HG03460 (cell line): Measurements from ENCODE around the gene SNAPC4.
"Not testable (repeated sequence)": the region's sequence is repeated elsewhere in the genome, so short reads cannot be mapped to it uniquely, and the experiment has no call there.

ENCODE experiments used
- ATAC-seq: cut with Tn5 transposase; IDR thresholded peaks from one replicate; pipeline ENCODE4 v1.9.1; 2021; ENCODE audit not compliant: unreplicated experiment

The SNAPC4 gene

DNA sequence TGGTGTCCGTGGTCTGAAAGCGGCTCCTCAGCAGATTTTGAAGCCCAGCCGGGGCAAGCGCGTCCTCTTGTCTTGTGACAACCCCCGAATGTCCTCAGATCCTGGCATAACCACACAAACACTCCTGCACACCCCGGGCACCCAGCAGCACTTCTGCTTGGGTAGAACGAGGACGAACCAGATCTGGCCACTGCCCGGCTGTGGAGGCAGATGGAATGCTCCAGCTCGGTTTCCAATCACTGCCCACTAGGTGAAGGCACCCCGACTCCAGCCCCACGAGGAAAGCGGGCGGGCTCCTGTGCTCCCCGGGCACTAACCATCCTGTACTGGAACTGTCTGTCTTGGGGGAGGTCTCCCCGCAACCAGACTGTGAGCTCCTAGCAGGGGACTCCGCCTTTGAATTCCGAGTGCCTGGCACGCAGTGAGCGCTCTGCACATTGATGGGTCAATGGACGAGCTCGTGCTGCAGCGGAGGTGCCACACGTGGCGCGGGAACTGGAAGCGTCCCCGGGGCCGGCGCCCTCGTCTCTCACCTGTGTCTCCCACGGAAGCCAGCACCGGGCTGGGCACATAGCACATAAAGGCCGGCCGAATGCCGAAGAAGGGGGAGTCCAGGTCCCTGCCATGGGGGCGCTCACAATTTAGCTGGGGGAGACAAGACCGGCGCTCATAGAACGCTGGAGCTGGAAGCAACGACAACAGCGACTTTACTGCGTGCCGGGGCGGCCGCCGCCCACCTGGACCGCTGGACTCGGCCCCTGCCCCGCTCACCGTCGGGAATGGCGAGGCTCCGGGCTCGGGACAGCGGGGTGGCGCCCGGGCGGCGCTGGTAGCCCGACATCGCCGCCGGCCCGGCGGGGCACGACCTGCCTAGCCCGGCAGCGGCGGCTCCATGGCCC lies 9.8 kb upstream of the SNAPC4 start:
- peak; percentile 20 for ATAC-seq

DNA sequence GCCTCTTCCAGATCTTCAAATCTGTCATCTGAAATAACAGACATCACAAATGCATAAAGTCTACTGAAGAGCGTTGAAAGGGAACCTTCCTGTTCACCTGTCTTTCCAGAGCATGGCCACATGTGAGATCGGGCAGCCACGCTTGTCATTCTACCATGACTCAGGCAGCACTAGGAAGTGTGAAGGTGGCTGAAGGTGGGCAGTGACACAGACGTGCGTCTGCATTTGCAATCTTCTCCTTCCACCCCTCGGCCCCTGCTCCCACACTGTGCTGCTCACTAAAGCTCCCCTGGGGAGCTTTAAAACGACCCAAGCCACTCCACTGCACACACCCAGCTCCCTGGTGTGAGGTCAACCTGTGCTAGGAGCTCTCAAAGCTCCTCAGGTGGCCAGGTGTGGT lies 7.9 kb upstream of the SNAPC4 start:
- no peak for ATAC-seq

DNA sequence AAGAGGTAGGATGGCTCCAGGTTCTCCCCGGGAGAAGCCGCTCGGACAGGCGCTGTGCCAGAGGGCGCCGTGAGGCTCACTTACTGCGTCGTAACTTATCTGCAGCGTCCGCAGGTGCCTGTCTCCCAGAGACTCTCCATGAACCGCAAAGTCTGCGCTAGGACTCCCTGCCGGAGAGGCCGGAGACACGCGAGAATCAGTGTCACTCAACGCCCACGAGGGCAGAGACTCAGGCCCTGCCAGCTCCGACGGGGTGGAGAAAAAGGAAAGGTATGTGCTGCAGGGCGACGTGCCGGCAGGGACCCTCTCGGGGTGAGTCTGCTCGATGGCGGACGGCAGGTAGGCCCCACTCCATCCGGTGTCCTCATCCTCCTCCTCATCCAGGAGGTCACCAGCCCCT lies 7.1 kb upstream of the SNAPC4 start:
- ATAC-seq: not testable (repeated sequence)

DNA sequence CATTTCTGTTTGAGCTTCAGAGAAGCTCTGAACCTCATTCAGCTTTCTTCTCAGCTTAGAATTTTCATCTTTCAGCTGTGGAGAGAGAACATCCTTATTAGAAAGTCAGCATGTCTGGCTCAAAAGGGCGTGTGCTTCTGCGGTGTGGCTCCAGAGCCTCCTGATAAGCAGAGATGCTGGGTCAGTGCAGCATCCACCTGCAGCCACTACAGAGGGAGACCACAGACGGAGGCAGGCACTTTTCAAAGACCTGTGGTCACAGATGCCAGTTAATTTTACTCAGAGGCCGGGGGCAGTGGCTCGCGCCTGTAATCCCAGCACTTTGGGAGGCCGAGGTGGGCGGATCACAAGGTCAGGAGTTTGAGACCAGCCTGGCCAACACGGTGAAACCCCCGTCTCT lies 5.9 kb upstream of the SNAPC4 start:
- not testable (repeated sequence) for ATAC-seq

DNA sequence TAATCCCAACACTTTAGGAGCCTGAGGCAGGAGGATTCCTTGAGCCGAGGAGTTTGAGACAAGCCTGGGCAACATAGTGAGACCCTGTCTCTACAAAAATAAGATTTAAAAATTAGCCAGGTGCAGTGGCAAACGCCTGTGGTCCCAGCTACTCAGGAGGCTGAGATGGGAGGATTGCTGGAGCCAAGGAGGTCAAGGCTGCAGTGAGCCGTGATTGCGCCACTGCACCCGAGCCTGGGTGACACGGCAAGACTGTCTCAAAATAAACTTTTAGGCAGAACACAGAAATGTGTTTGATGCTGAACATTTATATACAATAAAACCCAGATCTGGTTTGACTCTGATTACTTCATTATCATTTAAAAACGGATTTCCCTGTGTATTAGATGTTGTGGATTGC lies 5.5 kb upstream of the SNAPC4 start:
- no peak for ATAC-seq

DNA sequence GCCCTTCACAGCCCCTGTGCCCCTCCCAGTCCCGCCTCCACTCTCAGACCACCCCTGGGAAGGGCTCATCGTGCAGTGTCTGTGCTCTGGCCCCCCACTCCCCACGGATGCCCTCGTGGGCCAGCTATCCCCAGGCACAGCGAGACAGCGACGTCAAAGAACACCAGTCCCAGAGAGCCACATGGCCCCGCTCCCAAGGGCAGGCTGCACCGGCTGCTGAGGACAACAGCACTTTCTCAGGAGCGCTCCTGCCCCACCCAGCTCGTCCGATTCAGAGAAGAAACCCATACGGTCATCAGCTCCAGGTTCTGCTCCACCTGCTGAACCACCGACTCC lies 4.8 kb upstream of the SNAPC4 start:
- ATAC-seq: no peak

DNA sequence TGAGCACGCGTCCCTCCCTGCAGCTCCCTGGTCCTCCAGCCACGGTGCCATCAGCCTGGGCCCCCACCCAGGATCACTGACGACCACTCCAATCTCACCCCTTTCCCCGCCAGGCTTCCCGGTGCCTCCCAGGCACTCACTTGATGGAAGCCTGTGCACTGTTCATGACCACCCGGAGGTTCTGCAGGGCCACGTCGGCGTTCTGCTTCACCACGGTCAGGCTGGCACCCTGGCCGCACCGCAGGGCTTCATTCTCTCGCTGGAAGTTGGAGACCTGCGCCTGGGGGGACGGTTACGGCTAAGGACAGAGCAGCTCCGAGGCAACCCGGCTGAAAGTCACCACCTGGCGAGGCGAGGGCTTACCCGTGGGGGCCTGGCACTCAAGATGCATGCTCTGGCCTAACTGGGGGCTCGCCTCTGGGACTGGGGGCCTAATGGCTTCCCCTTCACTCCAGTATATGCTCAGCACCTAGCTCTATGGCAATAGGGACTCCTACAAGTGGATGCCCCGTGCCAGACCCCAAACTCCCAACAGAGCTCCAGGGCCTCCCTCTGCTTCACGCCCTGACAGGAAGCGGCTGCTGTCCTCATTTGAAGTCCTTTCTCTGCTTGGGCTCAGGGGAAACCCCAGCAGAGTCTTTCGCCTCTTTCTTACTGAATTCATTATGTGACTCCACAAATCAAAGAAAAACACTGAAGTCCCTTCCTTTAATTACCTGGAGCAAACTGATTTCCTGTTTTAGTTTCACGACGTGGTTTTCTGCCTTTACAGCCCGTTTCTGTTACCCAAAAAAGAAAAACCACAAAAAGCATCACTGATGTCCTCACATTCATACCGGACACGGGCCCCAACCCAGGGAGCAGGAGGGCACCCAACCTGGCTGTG lies 4.2 kb upstream of the SNAPC4 start:
- no peak for ATAC-seq

DNA sequence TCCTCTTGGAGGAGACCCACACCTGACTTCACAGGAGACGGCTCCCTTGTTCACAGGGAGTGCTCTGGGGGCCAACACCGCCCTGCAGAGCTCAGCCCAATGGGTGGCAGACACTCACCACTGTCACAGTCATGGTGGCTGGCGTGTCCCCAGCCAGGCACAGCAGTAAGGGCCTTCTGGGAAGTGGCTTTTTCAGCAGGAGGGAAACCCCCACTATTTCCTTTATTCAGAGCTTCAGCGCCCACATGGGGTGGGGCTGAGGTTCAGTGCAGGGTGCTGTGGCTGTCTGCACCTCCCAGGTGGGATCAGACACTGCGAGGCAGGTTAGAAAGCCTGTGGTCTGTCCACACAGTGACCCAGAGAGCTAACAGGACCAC lies 3.6 kb upstream of the SNAPC4 start:
- ATAC-seq: peak; percentile 42

DNA sequence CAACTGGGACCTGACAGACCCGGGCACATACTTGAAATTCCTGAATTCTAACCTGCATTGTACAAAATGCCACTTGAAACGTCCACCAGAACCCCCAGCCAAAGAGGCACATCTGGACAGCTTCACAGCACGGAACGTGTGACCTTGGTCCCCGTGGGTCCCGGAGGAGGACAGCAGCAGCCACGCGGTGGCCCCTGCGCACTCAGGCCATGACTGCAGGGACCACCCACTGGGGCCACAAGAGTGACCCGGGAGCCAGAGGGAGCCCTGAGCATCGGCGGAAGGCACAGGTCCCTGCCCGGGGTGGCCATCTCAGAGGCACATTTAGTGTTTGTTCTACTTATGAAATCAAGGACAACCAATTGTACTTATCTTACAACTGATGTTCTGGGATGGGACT lies 2.1 kb upstream of the SNAPC4 start:
- ATAC-seq: no peak

DNA sequence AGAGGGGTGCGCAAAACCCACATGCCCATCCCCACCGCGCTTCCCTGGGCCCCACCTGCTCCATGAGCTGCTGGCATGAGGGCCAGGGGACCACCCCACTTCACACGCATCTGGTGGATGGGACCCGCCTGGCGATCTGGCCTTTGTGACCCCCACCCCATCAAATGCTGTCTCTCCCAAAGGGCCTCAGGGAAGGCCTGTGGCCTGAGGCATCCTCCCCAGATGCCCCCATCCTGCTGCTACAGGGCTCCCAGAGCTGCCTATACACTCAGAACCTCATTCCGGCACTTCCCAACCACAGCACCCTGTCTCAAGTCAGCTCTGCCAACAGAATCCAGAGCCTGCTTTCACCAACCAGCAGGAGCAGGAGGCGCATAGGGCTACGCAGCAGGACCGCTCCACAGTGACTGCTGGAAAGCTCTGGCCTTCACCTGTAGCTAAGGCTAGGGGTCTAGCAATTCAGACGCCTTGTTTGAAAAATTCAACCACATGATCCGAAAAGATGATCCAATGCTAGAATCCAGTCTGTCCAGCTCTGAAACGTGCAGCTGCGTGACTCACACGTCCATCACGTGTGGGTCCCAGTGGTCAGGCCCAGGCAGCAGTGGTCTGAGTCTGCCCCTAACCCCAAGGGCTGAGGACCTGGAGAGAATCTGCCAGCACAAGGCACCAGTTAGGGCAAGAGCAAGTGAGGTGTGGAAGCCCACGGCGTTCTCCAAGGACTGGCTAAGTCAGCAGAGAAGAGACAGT lies 1.4 kb upstream of the SNAPC4 start:
- no peak for ATAC-seq

DNA sequence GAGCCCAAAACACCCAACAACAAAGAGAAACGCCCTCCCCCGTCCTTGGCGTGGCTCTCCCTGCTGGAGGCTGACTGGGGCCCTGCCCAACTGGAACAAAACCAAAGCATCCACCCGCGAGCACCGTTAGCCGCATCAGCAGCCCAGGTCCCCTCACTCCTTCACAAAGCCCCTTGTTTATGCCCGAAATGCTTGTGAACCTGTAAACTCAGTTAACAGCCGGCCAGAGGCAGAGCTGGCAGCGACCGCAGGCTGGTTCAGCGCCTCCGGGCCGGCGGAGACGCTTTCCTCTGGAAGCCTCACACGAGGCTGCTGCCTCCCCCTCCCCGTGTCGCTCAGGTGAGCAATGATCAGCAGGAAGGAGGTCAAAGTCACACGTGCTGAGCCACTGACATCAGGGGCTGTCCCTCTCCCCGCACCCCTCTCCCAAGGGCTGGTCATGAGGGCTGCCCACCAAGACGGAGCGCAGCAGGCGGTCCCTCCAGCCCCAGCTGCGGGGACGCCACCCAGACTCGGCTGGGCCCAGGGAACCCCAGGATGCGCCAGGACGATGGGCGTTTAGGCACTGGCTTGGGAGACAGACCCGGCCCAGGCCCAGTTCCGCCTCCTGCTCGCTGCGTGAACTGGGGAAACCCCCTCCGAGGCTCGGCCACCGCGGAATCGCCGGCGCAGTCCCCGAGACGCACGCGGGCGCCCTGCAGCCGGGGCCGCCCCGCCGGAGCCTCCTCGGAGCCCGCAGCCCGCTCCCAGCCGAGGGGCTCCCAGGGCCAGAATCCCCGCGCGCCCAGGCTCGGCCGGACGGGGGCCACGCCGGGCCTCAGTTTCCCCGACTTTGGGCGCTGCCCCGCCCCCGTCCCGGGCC lies 563 bp downstream of the SNAPC4 start:
- ATAC-seq: no peak

DNA sequence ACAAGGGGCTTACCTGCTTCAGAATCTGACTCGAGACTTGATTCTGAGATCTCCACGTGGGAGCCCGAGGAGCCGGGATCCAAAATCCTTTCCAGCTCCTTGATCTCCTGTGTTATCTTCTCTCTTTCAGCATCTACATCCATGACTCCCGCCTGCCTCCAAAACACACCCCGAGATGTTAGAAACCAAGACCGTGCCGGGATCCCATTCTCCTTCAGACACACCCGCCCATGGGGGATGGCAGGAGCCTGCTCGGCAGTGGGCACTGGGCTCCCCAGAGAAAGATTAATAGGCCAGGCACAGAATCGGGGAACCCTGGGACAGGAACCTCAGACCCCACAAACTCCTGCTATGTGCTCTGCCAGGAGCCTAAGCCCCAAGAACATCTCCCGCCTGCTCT lies 1.7 kb downstream of the SNAPC4 start:
- ATAC-seq: no peak

DNA sequence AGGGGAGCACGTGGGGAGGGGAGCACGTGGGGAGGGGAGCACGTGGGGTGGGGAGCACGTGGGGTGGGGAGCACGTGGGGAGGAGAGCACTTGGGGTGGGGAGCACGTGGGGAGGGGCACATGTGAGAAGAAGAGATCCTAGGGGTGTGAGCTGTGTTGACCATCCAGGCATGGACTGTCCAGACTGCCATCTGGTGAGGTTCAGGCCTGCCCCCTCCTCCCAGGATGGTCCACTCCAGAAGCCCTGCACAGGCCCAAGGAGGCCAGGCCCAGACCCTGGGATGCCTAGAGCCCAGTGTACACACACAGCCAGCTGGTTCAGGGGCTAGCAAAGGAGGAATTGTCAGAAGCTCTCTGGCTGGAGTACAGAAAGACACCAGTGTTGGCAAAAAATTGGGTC lies 2.3 kb downstream of the SNAPC4 start:
- ATAC-seq: no peak

DNA sequence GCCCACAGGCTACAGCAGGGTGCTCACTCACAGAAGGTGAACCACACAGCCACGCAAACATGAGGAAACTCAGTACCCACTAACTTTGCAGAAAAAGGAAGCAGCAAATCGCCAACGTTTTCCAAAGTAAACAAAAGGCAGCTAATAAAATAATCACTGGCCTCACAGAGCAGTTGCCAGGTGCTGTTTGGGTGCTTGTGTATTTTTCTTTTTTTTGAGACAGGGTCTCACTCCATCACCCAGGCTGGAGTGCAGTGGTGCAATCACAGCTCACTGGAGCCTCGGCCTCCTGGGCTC lies 3.8 kb downstream of the SNAPC4 start:
- ATAC-seq: no peak

DNA sequence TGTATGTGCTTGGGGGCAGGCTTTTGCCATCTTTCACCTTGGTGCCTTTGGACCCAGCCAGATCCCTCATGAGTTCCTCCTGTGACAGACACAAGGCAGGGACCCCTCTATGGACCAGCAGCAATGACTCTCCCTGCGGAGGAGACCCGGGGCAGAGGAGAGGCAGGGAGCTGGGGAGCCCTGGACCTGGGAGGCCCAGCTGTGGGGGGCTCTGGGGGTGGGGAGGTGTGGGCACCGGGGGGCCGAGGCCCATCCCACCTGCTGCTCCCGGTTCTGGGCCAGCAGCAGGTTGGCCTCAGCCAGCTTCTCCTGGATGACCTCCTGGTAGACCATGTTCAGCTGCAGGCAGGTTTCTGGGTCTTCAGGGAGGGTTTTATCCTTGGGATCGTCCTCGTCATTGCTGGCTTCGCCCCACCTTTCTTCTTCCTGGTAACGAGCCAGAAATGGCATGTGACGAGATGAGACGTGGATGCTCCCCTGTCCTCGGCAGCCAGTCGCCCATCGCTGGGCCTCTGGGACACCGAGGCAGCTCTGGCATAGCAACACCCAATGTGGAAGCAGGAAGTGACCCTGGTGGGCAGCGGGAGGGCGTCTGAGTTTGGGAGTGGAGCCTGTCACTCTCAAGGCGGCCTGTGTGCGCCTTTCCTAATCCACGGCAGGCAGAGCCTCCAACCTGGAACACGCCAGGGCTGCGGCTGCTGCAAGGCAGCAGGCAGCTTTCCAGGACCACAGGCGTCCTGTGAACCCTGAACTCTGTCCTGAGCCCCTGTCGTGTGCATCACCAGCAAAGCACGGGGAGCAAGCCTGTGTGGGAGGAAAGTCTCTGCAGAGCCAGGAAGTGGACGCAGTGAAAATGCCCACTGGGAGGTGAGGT lies 4.4 kb downstream of the SNAPC4 start:
- ATAC-seq: no peak

DNA sequence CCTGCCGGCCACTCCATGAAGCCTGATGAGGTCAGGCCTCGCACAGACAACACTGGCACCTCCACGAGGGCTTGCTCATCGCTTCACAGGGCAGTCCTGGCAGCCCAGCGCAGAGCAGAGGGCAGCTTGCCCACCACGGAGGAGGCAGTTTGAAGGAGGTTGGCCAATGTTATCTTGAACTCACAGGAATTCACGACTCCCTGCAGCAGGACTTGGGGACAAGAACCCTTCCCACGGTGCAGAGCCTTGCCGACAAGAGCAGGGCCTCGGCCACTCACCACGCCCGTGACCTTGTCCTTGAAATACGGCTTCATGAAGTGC lies 5.0 kb downstream of the SNAPC4 start:
- ATAC-seq: no peak

DNA sequence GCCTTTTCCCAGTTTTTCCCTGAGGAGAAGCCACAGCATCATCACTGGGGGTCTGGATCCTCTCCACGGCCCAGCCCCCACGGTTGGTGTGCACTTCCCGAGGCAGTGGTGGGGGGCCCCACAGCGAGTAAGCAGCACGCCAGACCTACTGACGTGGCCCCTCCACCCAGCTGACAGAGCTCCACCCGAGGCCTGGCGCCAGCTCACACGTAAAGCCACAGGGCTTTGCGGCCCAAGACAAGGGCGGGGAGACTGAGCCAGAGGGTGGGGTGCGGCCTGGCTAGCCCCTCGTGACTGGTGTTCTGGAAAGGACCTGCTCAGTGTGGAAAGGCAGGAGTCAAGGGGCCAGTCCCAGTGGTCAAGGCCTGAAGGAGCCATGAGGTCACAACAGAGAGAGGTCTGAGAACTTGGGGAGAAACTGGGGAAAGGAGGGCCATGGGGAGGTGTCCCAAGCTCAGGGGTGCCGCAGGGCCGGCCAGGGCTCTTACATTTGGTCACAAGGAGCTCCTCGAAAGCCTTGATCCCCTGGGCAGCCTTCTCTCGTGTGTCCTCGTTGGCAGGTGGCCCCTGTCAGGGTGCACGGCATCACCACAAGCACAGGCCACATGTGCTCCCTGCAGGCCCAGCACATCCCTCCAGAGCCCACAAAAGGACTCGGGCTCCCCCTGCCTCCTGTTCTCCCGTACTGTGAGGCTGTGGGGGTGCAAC lies 5.5 kb downstream of the SNAPC4 start:
- ATAC-seq: no peak

DNA sequence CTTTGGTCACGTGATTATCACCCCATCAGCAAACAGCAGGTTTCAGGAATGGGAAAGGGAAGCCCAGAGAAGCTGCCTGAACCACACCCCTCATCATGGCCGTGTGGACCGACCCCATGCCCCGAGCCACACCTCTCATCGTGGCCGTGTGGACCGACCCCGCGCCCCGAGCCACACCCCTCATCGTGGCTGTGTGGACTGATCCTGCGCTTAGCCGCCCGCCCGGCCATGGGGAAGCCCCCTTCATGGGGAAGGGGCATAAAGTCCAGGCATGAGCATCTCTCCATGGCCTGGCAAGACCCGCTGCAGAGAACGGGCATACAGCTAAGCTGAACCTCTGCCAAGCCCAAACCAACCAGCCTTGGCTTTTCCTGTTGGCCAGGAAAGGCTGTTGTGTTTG lies 6.4 kb downstream of the SNAPC4 start:
- no peak for ATAC-seq
